Neural progenitor cell (in vitro differentiated cells): ENCODE data around the gene PDE6A.

ENCODE experiments used
- CTCF ChIP-seq: fragments of 200-600 bp; sonication (generic); IDR thresholded peaks from 2 replicates; pipeline ENCODE4 v1.5.1; 2017; ENCODE audit warnings: antibody characterized with exemption, mild to moderate bottlenecking
- EZH2 ChIP-seq: fragments of 200-600 bp; sonication (generic); IDR thresholded peaks from 2 replicates; pipeline ENCODE4 v1.6.1; 2017; ENCODE audit warnings: antibody characterized with exemption, mild to moderate bottlenecking, moderate library complexity
- EZH2phosphoT487 ChIP-seq: fragments of 200-600 bp; sonication (generic); IDR thresholded peaks from 2 replicates; pipeline ENCODE4 v1.6.1; 2017; ENCODE audit warnings: antibody characterized with exemption

- TF ChIP-seq CTCF: no peak
- TF ChIP-seq EZH2: no peak
- no peak for TF ChIP-seq EZH2phosphoT487
These were observed 84.8 kb downstream of the PDE6A start for GRCh38 chr5:149859746-149860145.
